ENCODE data around the gene BRD9. TPM values are rescaled to one million over a fixed set of nuclear protein-coding genes. Genes with fewer than 3 reads are reported as not detected.
"Not testable (repeated sequence)": the region's sequence is repeated elsewhere in the genome, so short reads cannot be mapped to it uniquely, and the experiment has no call there.

Gene BRD9
- total RNA-seq, 4 donors from 2014 or later, result 35.8 to 55.3 (median 49.0) TPM

DNA sequence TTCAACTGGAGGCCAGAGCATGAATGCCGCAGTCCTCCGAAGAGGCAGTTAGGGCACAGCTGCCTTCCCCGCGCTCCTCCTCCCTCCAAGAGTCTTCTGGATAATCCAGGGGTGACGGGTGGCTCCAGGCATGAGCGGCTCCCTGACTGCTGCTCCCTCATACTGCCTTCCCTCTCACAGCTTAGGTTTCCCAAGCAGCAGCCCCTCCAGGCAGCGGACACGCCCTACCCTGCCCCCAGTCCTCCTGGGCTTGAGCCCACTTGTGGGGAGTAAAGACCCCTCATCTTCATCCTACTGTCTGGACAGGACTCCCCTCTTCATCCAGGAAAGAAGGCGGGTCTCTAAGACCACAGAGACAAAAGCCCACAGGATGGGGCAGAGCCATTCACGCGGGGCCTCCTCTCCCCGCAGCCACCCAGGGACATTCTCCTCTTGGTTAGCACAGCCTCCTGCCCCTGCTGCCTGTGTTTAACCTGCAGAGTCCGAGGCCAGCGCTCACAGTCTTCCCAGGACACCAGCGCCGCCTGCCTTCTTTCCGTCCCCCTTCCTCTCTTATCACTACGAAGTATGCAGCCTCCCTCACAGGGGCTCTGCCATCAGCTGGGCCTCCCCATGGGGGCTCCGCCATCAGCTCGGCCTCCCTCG lies 47.4 kb downstream of the BRD9 start:
- H3K4me1 ChIP-seq; H3K9me3 ChIP-seq; H3K36me3 ChIP-seq; H3K4me3 ChIP-seq; H3K27me3 ChIP-seq; H3K27ac ChIP-seq; DNase-seq (ENCODE audit: low spot score in 2 of 2): not testable (repeated sequence)
- whole genome bisulfite sequencing, 2 donors, result 75 to 76% methylated on average over 16 to 18 of the region's 21 CpGs

DNA sequence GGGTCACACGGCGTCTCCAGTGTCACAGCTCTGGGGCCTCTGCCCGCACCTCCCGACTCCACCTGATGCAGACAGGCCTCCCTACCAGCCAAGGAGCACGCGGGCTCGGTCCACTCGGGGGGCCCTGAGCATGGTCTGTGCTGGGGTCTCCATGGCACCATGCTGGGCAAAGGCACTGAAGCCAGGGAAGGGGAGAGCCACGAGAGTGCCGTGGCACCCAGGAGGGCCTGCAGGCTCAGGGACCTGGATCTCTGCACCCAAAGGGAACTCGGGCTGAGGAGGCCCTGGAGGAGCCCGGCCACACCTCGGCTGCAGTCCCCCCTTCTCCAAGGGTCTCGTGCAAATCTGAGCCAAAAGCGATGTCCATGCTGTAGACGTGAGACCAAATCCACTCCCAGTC lies 48.2 kb downstream of the BRD9 start:
- WGBS, 2 donors, result 91 to 92% methylated on average over 16 of the region's 16 CpGs
- not testable (repeated sequence) for H3K27me3 ChIP-seq; H3K9me3 ChIP-seq; H3K36me3 ChIP-seq; H3K4me3 ChIP-seq; H3K27ac ChIP-seq; DNase-seq (ENCODE audit: low spot score in 2 of 2); H3K4me1 ChIP-seq

DNA sequence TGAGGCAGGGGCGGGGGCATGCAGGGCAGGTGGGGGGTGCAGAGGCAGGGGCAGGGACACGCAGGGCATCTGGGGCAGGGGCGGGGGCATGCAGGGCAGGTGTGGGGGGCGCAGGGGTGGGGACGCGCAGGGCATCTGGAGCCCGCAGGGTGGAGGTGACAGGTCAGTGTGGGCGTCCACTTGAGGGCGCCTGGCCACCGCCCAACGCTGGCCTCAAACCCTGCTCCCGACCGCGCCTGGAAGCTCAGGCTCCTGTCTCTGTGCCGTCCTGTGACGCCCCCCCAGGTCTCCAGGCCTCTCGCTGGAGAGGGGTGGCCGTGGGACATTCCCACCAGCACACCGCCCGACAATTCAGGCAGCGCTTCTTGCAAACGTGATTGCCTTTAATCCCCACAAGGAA lies 48.7 kb downstream of the BRD9 start:
- not testable (repeated sequence) for DNase-seq (ENCODE audit: low spot score in 2 of 2); H3K27ac ChIP-seq; H3K4me3 ChIP-seq; H3K27me3 ChIP-seq; H3K4me1 ChIP-seq; H3K36me3 ChIP-seq; H3K9me3 ChIP-seq
- WGBS, 2 donors, result 69% methylated on average over 12 to 20 of the region's 22 CpGs

DNA sequence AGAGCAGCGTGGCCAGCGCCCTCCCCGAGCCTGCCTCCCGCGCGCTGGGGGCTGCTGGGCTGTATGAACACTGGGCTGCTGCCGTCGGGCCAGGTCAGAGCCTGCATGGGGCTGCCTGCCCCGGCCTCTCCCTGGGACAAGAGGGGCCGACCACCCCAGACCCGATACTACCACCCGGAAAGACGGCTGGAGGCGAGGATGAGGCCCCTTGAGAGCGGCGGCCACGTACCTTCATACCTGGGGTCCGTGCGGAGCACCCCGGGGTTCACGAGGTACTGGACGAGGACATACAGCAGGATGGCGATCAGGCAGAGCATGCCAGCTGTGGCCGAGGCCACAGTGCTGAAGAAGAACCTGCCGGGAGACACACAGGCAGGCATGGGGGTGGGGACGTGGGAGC lies 49.2 kb downstream of the BRD9 start:
- H3K27me3 ChIP-seq; H3K27ac ChIP-seq; H3K4me1 ChIP-seq; H3K4me3 ChIP-seq; H3K36me3 ChIP-seq; H3K9me3 ChIP-seq; DNase-seq (ENCODE audit: low spot score in 2 of 2): not testable (repeated sequence)
- 82 to 96% methylated on average over 7 to 13 of the region's 26 CpGs for WGBS, 2 donors

DNA sequence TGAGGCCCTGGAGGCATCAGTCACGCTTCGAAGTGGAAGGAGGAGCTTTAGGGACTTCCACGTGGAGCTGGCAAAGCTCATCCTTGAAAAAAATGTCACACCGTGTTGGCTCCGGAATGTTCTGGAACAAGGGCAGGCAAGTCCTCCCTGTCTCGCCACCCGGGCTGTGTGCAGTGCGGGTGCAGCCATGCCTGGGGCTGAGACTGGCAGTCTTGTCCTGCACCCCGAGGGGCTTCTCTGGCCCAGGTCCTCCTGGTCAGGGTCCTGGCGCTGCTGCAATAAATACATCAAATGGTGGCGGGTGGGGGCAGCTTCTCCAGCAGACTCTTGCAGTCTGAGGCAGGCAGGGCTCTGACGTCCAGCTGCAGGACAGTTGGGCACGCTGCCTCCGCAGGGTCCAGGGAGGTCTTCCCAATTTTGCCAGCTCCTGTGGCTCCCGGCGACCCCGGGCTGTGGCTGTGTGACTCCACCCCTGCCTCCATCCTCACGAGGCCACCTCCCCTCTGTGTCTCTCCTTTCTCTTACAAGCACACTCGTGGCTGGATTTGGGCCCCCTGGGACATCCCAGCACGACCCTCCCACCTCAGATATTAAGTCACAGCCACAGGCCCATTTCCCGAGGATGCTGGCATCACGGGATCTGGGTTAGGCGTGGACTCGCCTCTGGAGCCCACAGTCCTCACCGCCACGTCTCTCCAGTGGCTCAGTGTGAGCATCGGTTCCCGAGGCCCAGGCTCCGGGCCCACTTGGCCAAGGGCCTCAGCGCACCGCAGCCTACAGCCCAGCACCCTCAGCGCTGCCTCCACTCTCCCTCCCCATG lies 50.0 kb downstream of the BRD9 start:
- not testable (repeated sequence) for DNase-seq (ENCODE audit: low spot score in 2 of 2); H3K27me3 ChIP-seq; H3K27ac ChIP-seq; H3K9me3 ChIP-seq; H3K4me1 ChIP-seq; H3K36me3 ChIP-seq; H3K4me3 ChIP-seq
- 78 to 85% methylated on average over 21 to 27 of the region's 32 CpGs for WGBS, 2 donors

DNA sequence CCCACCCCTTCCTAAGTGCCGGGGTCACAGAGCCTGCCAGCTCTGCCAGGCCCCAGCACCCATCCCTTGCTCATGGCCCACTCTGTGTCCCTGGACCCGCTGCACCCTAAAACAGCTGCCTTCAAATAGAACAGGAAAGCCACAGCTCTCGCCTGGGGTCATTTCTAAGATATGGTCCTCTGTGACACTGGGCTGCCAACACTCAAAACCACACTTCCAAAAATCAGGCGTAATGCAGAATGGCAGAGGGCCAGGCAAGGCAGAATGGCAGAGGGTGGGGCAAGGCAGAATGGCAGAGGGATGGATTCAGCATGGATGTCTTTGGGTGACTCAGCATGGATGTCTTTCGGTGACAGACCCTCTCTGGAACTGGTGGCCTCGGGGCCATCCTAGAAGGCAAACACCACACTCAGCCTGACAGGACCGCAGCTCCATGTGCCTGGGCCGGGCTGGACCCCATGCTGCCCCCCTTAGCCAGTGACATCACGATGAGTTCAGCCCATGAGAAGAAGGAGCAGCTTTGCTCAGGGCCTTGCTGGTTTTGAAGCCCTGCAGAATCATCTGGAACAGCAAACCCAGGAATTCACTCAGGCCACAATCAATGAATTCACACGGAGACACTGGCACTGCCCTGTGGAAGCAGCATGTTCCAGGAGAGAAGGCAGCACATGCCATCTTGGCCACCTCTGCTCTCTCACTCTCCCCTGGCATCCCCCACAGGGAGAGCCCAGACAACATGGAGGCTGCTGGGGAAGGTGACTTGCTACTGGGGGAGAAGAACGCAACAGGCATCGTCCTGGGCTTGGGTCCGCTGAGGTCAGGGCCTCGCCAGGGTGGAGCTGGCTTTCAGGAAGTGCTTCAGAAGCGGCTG lies 50.8 kb downstream of the BRD9 start:
- H3K9me3 ChIP-seq; DNase-seq (ENCODE audit: low spot score in 2 of 2); H3K36me3 ChIP-seq; H3K4me1 ChIP-seq; H3K27ac ChIP-seq; H3K4me3 ChIP-seq; H3K27me3 ChIP-seq: not testable (repeated sequence)
- 84 to 86% methylated on average over 12 to 15 of the region's 15 CpGs for WGBS, 2 donors

DNA sequence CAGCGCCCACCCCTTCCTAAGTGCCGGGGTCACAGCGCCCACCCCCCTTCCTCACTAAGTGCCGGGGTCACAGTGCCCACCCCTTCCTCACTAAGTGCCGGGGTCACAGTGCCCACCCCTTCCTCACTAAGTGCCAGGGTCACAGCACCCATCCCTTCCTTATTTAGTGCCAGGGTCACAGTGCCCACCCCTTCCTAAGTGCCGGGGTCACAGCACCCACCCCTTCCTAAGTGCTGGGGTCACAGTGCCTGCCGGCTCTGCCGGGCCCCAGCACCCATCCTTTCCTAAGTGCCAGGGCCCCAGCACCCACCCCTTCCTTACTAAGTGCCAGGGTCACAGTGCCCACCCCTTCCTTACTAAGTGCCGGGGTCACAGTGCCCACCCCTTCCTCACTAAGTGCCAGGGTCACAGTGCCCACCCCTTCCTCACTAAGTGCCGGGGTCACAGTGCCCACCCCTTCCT lies 51.6 kb downstream of the BRD9 start:
- not testable (repeated sequence) for H3K36me3 ChIP-seq; H3K27me3 ChIP-seq; H3K4me3 ChIP-seq; H3K27ac ChIP-seq; DNase-seq (ENCODE audit: low spot score in 2 of 2); H3K4me1 ChIP-seq; H3K9me3 ChIP-seq
- WGBS, 2 donors, result 88 to 91% methylated on average over 10 of the region's 10 CpGs

DNA sequence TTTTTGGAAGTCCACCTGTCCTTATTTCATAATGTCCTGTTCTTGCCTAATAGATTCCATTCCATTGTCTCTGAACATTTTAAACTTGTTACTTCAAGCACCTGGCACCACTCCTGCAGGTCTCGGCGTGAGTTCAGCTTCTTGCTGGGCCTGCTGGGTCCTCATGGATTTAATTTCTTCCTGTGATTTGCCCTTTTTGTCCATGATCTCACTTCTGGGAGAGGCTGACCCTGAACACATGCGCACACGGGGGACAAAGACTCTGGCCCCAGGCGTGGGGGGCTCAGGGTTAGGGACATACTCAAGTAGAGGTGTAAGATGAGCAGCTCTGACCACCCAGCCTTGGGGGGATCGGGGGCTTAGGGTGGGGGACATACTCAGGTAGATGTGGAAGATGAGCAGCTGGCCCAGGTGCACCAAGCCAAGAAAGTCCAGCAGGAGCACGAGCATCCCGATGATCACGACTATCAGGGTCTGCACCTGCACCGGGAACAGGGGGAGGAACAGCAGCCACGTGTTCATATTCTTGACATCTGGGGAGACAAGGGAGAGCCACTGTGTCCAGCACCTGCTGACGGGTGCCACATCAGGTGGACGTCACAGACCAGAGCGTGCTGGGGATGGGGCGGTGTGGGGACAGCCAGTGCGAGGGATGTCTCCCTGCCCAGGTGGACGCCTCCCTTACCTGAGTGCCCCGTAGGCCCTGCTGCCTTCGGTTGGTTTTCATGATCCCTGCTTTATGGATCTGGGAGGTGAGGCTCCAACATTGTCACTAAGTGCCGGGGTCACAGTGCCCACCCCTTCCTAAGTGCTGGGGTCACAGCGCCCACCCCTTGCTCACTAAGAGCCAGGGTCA lies 52.3 kb downstream of the BRD9 start:
- H3K4me1 ChIP-seq; H3K9me3 ChIP-seq; H3K27ac ChIP-seq; H3K27me3 ChIP-seq; H3K36me3 ChIP-seq; H3K4me3 ChIP-seq; DNase-seq (ENCODE audit: low spot score in 2 of 2): not testable (repeated sequence)
- 86 to 89% methylated on average over 20 to 21 of the region's 21 CpGs for WGBS, 2 donors

DNA sequence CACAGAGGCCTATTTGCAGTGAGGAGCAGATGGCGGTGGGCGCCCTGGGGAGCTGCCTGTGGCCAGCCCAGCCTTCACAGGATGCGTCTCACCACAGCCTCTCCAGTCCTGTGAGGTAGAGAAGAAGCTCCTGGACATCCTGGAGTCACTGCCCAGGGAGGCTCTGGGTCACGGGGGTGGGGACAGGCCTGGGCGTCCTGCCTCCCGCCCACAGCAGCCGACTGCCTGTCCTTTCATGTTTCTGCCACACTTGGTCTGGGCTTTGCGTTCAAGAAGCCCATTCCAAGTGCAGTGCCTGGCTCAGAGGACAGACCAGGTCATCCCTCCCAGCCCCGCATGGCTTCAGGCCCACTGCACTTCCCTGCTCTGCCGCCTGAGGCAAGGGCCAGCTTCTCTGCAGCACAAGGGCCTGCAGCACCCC lies 54.2 kb downstream of the BRD9 start:
- not testable (repeated sequence) for DNase-seq (ENCODE audit: low spot score in 2 of 2); H3K4me1 ChIP-seq; H3K9me3 ChIP-seq; H3K27ac ChIP-seq; H3K36me3 ChIP-seq; H3K27me3 ChIP-seq; H3K4me3 ChIP-seq
- 62 to 84% methylated on average over 4 to 10 of the region's 10 CpGs for WGBS, 2 donors

DNA sequence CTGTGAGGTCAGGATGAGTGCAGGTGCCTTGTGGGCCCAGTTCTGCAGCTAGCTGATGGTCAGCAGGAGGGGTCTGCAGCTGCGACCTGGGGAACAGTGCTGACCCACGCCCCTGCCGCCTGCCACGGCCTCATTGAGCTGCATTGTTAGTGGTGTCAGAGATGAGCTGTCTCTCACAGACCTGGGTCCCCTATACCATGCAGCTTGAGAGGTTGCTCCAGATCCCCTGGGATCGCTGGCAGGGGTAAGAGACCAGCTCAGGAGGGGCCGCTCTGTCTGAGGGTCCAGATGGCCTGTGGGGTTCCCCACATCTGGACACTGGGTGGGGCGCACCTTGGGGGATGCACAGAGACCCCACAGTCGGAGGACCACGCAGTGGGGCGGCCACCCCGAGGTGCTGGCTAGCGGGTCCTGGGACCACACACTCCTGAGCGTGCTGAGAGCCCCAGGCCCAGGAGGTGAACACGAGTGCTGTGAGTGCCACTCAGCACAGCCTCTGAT lies 54.9 kb downstream of the BRD9 start:
- WGBS, 2 donors, result 80 to 96% methylated on average over 2 to 5 of the region's 14 CpGs
- DNase-seq (ENCODE audit: low spot score in 2 of 2), result not testable (repeated sequence)

DNA sequence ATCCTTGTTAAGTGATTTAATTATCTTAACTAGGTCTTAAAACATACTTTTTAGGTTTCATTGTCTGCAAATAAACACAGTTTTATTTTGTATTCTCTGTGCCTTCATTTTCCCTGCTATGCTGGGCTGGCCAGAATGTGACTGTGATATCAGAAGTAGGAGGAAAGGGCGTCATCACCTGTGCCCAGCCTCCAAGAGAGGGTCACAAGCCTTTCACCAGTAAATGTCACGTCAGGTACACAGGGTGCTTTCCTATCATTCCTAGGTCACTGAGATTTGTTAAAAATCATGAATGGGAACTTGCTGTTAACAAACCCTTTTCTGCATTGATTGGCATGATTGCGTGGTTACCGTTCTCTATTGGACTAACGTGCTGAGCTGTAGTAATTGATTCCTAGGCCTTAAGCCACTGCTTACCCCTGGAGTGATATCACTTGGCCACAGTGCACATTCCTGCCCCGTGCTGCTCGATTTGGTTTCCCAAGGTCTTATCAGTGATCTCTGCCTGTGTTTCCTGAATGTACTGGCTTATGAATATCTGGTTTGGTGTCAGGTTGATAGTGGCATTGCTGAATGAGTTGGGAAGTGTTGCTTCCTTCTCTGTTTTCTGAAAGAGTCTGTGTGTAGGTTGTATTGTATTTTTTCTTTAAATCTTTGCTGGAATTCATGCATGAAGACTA lies 56.5 kb downstream of the BRD9 start:
- H3K4me1 ChIP-seq; H3K4me3 ChIP-seq; H3K9me3 ChIP-seq; H3K36me3 ChIP-seq; H3K27ac ChIP-seq; H3K27me3 ChIP-seq; DNase-seq (ENCODE audit: low spot score in 2 of 2): not testable (repeated sequence)
- 79 to 85% methylated on average over 7 of the region's 7 CpGs for WGBS, 2 donors

More for the DNA sequence above, 54.9 kb downstream of the BRD9 start:
- not testable (repeated sequence) for H3K27me3 ChIP-seq, H3K27ac ChIP-seq, H3K4me1 ChIP-seq, H3K4me3 ChIP-seq, H3K9me3 ChIP-seq, H3K36me3 ChIP-seq

DNA sequence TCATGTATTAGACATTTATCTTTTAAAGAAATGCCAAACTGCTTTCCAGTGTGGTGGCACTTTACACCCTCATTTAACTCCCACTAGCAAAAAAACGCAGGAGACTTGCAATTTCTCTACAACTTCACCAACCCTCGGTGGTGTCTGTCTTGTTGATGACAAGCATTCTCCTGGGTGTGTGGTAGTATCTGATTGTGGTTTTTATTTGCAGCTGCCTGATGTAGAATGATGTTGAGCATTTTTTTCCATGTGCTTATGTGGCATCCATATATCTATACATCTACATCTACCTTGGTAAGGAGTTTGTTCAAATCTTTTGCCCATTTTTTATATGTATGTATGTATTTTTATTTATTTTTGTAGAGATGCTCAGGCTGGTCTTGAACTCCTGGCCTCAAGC lies 58.6 kb downstream of the BRD9 start:
- 82 to 85% methylated on average over 2 of the region's 2 CpGs for WGBS, 2 donors
- not testable (repeated sequence) for DNase-seq (ENCODE audit: low spot score in 2 of 2); H3K27me3 ChIP-seq

More for the DNA sequence above, 58.6 kb downstream of the BRD9 start:
- H3K4me1 ChIP-seq, H3K36me3 ChIP-seq, H3K9me3 ChIP-seq, H3K27ac ChIP-seq, H3K4me3 ChIP-seq: not testable (repeated sequence)

Measured in tibial nerve (tissue), 4 donors.